Measurements from ENCODE around the gene SHROOM3. TPM values are rescaled to one million over a fixed set of nuclear protein-coding genes. Genes with fewer than 3 reads are reported as not detected.

The SHROOM3 gene
- total RNA-seq, 2 experiments from 2014 or later, result 0.04 TPM; not detected in 1

GRCh38 chr4:76688619-76689144 lies 253.7 kb downstream of the SHROOM3 start:
- H3K4me3 Mint-ChIP-seq, result peak overlapping the region; percentile 30
- ATAC-seq, result no peak
- intact Hi-C loops (cut with DNase I, micrococcal nuclease), result no loop called here

GRCh38 chr4:76689145-76689817 lies 254.3 kb downstream of the SHROOM3 start:
- Mint-ChIP-seq H3K27ac (no peak overlapping the region), H3K4me3 (peak overlapping the region; percentile 54), H3K27me3 (peaks cover 55% of the 10 kb centered on the region), H3K4me1 (peaks cover 12% of the 10 kb centered on the region), H3K9me3 (ENCODE audit: low read depth) (no peaks in the 10 kb centered on the region), H3K36me3 (ENCODE audit: low read depth) (no peaks in the 10 kb centered on the region)
- DNase-seq, result peak; percentile 51
- POLR2A ChIA-PET, result no interaction called here
- peak; percentile 75 for ATAC-seq
- intact Hi-C loops (cut with DNase I, micrococcal nuclease), result no loop called here
- CTCF ChIA-PET, result interaction anchor here (0.7 to 1.8 kb wide), 2 partner anchors 10 to 1142 kb away, joined by 3 to 4 read pairs; no protein-coding TSS in a partner anchor

More at GRCh38 chr4:76688619-76689144, 253.7 kb downstream of the SHROOM3 start:
- POLR2A ChIA-PET, result no interaction called here
- Mint-ChIP-seq H3K4me1 (peaks cover 12% of the 10 kb centered on the region), H3K9me3 (ENCODE audit: low read depth) (no peaks in the 10 kb centered on the region), H3K36me3 (ENCODE audit: low read depth) (no peaks in the 10 kb centered on the region), H3K27me3 (peaks cover 54% of the 10 kb centered on the region), H3K27ac (no peak overlapping the region)
- CTCF ChIA-PET, result interaction anchor here (0.7 to 1.8 kb wide), 2 partner anchors 9 to 1141 kb away, joined by 3 to 4 read pairs; no protein-coding TSS in a partner anchor
- no peak for DNase-seq

- CTCF ChIA-PET, result interaction anchor here (0.6 kb wide), 1 partner anchor 314 kb away, joined by 3 read pairs; no protein-coding TSS in a partner anchor
- H3K36me3 Mint-ChIP-seq (ENCODE audit: low read depth), result no peaks in the 10 kb centered on the region
- peaks cover 56% of the 10 kb centered on the region for H3K27me3 Mint-ChIP-seq
- ATAC-seq (no peak), DNase-seq (no peak)
- intact Hi-C loops (cut with DNase I, micrococcal nuclease), result no loop called here
- H3K4me1 Mint-ChIP-seq, result peaks cover 12% of the 10 kb centered on the region
- POLR2A ChIA-PET, result no interaction called here
- peak overlapping the region; percentile 65 for H3K27ac Mint-ChIP-seq
- peak overlapping the region; percentile 54 for H3K4me3 Mint-ChIP-seq
- no peaks in the 10 kb centered on the region for H3K9me3 Mint-ChIP-seq (ENCODE audit: low read depth)
Observed at GRCh38 chr4:76690011-76690905, 255.2 kb downstream of the SHROOM3 start.

- Mint-ChIP-seq H3K27me3 (peaks cover 56% of the 10 kb centered on the region), H3K36me3 (ENCODE audit: low read depth) (no peaks in the 10 kb centered on the region), H3K27ac (no peak overlapping the region), H3K4me1 (peaks cover 12% of the 10 kb centered on the region), H3K4me3 (no peak overlapping the region), H3K9me3 (ENCODE audit: low read depth) (no peaks in the 10 kb centered on the region)
- intact Hi-C loops (cut with DNase I, micrococcal nuclease), result no loop called here
- DNase-seq (no peak), ATAC-seq (no peak)
- CTCF ChIA-PET, result interaction anchor here (0.6 kb wide), 1 partner anchor 315 kb away, joined by 3 read pairs; no protein-coding TSS in a partner anchor
- POLR2A ChIA-PET, result no interaction called here
Observed at GRCh38 chr4:76690906-76691275, 255.9 kb downstream of the SHROOM3 start.

- intact Hi-C loops (cut with DNase I, micrococcal nuclease), result no loop called here
- no peaks in the 10 kb centered on the region for H3K36me3 Mint-ChIP-seq (ENCODE audit: low read depth)
Observed at GRCh38 chr4:76691807-76692582, 257.0 kb downstream of the SHROOM3 start.

GRCh38 chr4:76692761-76693160 lies 257.7 kb downstream of the SHROOM3 start:
- H3K27ac Mint-ChIP-seq, result no peak overlapping the region
- ChIA-PET CTCF (interaction anchor here (0.6 kb wide), 2 partner anchors 440 to 543 kb away, joined by 3 to 4 read pairs; no protein-coding TSS in a partner anchor), POLR2A (no interaction called here)
- H3K4me3 Mint-ChIP-seq, result no peak overlapping the region
- peaks cover 18% of the 10 kb centered on the region for H3K4me1 Mint-ChIP-seq
- H3K36me3 Mint-ChIP-seq (ENCODE audit: low read depth), result no peaks in the 10 kb centered on the region
- DNase-seq (no peak), ATAC-seq (no peak)
- intact Hi-C loops (cut with DNase I, micrococcal nuclease), result no loop called here
- H3K9me3 Mint-ChIP-seq (ENCODE audit: low read depth), result no peaks in the 10 kb centered on the region
- H3K27me3 Mint-ChIP-seq, result peaks cover 52% of the 10 kb centered on the region

More at GRCh38 chr4:76691807-76692582, 257.0 kb downstream of the SHROOM3 start:
- DNase-seq (no peak), ATAC-seq (no peak)
- H3K9me3 Mint-ChIP-seq (ENCODE audit: low read depth), result no peaks in the 10 kb centered on the region
- ChIA-PET CTCF (no interaction called here), POLR2A (no interaction called here)
- H3K27ac Mint-ChIP-seq, result no peak overlapping the region
- no peak overlapping the region for H3K4me3 Mint-ChIP-seq
- peaks cover 12% of the 10 kb centered on the region for H3K4me1 Mint-ChIP-seq
- H3K27me3 Mint-ChIP-seq, result peaks cover 56% of the 10 kb centered on the region

GRCh38 chr4:76694056-76694455 lies 259.0 kb downstream of the SHROOM3 start:
- DNase-seq, result no peak
- Mint-ChIP-seq H3K4me3 (no peak overlapping the region), H3K27me3 (peaks cover 44% of the 10 kb centered on the region), H3K36me3 (ENCODE audit: low read depth) (no peaks in the 10 kb centered on the region), H3K27ac (no peak overlapping the region), H3K9me3 (ENCODE audit: low read depth) (no peaks in the 10 kb centered on the region), H3K4me1 (peaks cover 13% of the 10 kb centered on the region)
- no peak for ATAC-seq
- intact Hi-C loops (cut with DNase I, micrococcal nuclease), result no loop called here
- POLR2A ChIA-PET, result no interaction called here
- CTCF ChIA-PET, result no interaction called here

- Mint-ChIP-seq H3K4me3 (no peak overlapping the region), H3K27me3 (peaks cover 34% of the 10 kb centered on the region), H3K9me3 (ENCODE audit: low read depth) (no peaks in the 10 kb centered on the region), H3K36me3 (ENCODE audit: low read depth) (no peaks in the 10 kb centered on the region), H3K4me1 (peaks cover 6% of the 10 kb centered on the region), H3K27ac (no peak overlapping the region)
- ChIA-PET CTCF (no interaction called here), POLR2A (no interaction called here)
- DNase-seq, result no peak
- ATAC-seq, result no peak
- intact Hi-C loops (cut with DNase I, micrococcal nuclease), result no loop called here
Observed at GRCh38 chr4:76696109-76696508, 261.1 kb downstream of the SHROOM3 start.

GRCh38 chr4:76697129-76697803 lies 262.2 kb downstream of the SHROOM3 start:
- ChIA-PET CTCF (no interaction called here), POLR2A (no interaction called here)
- H3K4me1 Mint-ChIP-seq, result peaks cover 6% of the 10 kb centered on the region
- no peak for DNase-seq
- no peak overlapping the region for H3K4me3 Mint-ChIP-seq
- no peaks in the 10 kb centered on the region for H3K36me3 Mint-ChIP-seq (ENCODE audit: low read depth)
- no peaks in the 10 kb centered on the region for H3K9me3 Mint-ChIP-seq (ENCODE audit: low read depth)
- no peak overlapping the region for H3K27ac Mint-ChIP-seq
- peaks cover 22% of the 10 kb centered on the region for H3K27me3 Mint-ChIP-seq
- intact Hi-C loops (cut with DNase I, micrococcal nuclease), result no loop called here
- ATAC-seq, result peak; percentile 36

GRCh38 chr4:76698141-76698540 lies 263.1 kb downstream of the SHROOM3 start:
- POLR2A ChIA-PET, result no interaction called here
- peaks cover 15% of the 10 kb centered on the region for H3K27me3 Mint-ChIP-seq

More at GRCh38 chr4:76698141-76698540, 263.1 kb downstream of the SHROOM3 start:
- Mint-ChIP-seq H3K4me1 (peaks cover 6% of the 10 kb centered on the region), H3K36me3 (ENCODE audit: low read depth) (no peaks in the 10 kb centered on the region), H3K27ac (no peak overlapping the region), H3K9me3 (ENCODE audit: low read depth) (no peaks in the 10 kb centered on the region), H3K4me3 (no peak overlapping the region)
- ATAC-seq (no peak), DNase-seq (no peak)
- CTCF ChIA-PET, result no interaction called here
- intact Hi-C loops (cut with DNase I, micrococcal nuclease), result no loop called here
